BE2C (cell line): ENCODE data around the gene LDLRAD4.

ENCODE experiments used
- DNase-seq: peaks from one replicate; pipeline ENCODE4 v3.0.0-alpha.2; 2020
- H3K27me3 ChIP-seq: fragments of 250-450 bp; sonication (Bioruptor Pico); 2 replicates; pipeline ENCODE4 v1.5.1; 2020; ENCODE audit warnings: mild to moderate bottlenecking
- H3K36me3 ChIP-seq: fragments of 250-450 bp; sonication (Bioruptor Pico); 2 replicates; pipeline ENCODE4 v1.5.1; 2020; ENCODE audit warnings: mild to moderate bottlenecking
- H3K4me1 ChIP-seq: fragments of 250-450 bp; sonication (Bioruptor Pico); 2 replicates; pipeline ENCODE4 v1.5.1; 2020
- H3K4me3 ChIP-seq: 2 replicates; pipeline ENCODE4 v1.5.1; 2011; ENCODE audit warnings: low read depth, low read length
- H3K9me3 ChIP-seq: fragments of 250-450 bp; sonication (Bioruptor Pico); 2 replicates; pipeline ENCODE4 v1.5.1; 2020
- TF ChIP-seq, protein P1 (sequence below): IDR thresholded peaks from 2 replicates; pipeline ENCODE4 v1.5.1; 2012; ENCODE audit warnings: mild to moderate bottlenecking, low read depth, low read length

Gene LDLRAD4

DNA sequence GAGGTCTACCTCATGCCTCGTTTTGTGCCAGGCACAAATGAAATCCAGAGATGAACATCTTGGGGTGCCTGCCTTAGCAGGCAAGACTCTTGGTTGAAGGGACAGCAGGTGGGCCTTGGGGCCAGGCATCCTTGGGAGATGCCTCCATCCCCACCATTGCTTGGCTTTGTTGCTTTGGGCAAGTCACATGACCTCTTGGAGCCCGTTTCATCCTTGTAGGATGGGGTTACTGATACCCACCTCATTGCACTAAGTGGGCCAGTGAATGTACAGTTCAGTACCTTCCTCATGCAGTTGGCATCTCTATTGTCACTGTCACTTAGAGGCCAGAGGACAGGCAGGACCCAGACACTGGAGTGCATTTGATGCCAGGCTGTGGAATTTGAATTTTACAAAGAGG lies 195.5 kb downstream of the LDLRAD4 start:
- Histone ChIP-seq H3K4me3 (no peak overlapping the region), H3K9me3 (no peaks in the 10 kb centered on the region), H3K36me3 (no peaks in the 10 kb centered on the region), H3K4me1 (no peaks in the 10 kb centered on the region), H3K27me3 (no peaks in the 10 kb centered on the region)
- no peak for DNase-seq
- TF ChIP-seq, protein P1, sequence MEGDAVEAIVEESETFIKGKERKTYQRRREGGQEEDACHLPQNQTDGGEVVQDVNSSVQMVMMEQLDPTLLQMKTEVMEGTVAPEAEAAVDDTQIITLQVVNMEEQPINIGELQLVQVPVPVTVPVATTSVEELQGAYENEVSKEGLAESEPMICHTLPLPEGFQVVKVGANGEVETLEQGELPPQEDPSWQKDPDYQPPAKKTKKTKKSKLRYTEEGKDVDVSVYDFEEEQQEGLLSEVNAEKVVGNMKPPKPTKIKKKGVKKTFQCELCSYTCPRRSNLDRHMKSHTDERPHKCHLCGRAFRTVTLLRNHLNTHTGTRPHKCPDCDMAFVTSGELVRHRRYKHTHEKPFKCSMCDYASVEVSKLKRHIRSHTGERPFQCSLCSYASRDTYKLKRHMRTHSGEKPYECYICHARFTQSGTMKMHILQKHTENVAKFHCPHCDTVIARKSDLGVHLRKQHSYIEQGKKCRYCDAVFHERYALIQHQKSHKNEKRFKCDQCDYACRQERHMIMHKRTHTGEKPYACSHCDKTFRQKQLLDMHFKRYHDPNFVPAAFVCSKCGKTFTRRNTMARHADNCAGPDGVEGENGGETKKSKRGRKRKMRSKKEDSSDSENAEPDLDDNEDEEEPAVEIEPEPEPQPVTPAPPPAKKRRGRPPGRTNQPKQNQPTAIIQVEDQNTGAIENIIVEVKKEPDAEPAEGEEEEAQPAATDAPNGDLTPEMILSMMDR = no peak

DNA sequence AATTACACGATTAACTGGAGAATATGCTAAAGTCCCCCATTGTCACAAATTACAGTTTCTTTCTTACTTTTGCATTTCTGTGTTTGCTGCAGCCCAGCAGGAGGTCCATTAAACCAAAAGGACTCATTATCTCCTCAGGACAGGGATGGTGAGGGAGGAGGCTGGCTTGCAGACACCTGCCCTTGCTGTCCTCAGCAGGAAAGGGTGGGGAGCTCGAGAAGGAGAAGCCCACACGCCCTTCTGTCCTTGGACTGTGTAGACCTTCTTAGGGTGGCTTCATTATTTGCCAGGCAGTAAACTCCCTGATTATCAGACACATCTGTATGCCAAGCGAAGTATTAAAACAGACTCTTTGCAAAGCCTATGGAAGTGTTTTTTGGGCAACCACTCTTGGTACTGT lies 196.0 kb downstream of the LDLRAD4 start:
- H3K9me3 ChIP-seq = no peaks in the 10 kb centered on the region
- H3K36me3 ChIP-seq = no peaks in the 10 kb centered on the region
- H3K27me3 ChIP-seq = no peaks in the 10 kb centered on the region
- H3K4me1 ChIP-seq = no peaks in the 10 kb centered on the region
- no peak for DNase-seq
- TF ChIP-seq, protein P1 = no peak
- no peak overlapping the region for H3K4me3 ChIP-seq

DNA sequence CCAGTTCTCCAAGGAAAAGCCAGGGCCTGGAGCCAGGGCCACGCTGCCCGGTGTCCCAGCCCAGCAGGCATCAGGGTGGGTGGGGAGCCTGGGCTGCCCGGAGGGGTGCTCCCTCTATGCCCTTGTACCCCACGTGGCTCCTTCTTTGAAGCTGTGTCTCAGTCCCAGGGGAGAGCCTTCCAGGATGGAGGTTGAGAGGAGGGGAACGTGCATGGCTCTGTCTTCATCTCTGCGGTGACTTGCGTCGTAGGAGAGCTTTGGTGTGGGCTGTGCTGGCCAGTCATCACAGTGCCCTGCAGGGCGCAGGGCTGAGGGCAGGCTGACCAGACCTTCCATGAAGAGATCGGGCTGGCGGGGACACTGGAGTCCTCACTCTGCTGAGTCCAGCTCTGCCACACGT lies 197.2 kb downstream of the LDLRAD4 start:
- H3K4me3 ChIP-seq = no peak overlapping the region
- no peaks in the 10 kb centered on the region for H3K27me3 ChIP-seq
- H3K36me3 ChIP-seq = no peaks in the 10 kb centered on the region
- no peak for DNase-seq
- no peaks in the 10 kb centered on the region for H3K9me3 ChIP-seq
- TF ChIP-seq, protein P1 = no peak
- no peaks in the 10 kb centered on the region for H3K4me1 ChIP-seq

DNA sequence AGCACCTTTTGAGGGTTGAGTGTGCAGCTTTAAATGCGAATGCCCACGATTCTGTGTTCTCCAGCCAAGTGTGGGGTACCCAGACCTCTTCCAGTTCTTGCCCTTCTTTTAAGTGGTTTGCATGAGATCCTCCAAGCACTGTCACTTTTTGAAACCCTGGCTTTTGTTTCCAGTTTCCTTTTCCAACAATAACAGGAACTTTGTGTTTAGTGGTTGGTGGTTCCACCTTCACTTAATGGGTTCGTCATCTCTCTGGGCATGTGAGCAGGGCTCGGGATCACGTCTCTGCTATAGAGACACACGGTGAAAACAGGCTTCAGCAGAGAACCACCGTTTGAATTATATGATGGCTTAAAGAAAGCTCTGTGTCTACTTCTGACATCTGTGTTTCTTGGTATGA lies 197.6 kb downstream of the LDLRAD4 start:
- H3K36me3 ChIP-seq = no peaks in the 10 kb centered on the region
- TF ChIP-seq, protein P1 = no peak

DNA sequence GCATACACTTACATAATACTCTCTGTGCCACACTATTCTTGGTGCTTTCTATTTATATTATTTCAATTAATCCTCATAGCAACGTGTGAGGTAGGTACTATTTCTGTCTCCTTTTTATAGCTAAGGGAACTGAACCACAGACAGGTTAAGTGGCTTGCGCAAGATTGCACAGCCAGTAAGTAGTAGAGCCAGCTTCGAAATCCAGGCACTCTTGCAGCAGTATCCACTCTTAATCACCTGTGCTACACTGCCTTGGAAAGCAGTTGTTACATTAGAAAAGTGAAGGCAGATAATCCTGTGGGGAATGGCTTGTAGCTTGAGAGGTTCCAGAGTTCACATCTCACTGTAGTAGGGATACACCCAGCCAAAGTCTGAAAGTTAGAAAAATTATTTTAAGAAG lies 198.3 kb downstream of the LDLRAD4 start:
- no peak overlapping the region for H3K4me3 ChIP-seq
- no peaks in the 10 kb centered on the region for H3K27me3 ChIP-seq
- no peaks in the 10 kb centered on the region for H3K36me3 ChIP-seq
- H3K4me1 ChIP-seq = no peaks in the 10 kb centered on the region
- TF ChIP-seq, protein P1 = no peak
- no peaks in the 10 kb centered on the region for H3K9me3 ChIP-seq
- no peak for DNase-seq

More for the DNA sequence above, 197.6 kb downstream of the LDLRAD4 start:
- H3K4me1 ChIP-seq = no peaks in the 10 kb centered on the region
- H3K4me3 ChIP-seq = no peak overlapping the region
- no peak for DNase-seq
- H3K9me3 ChIP-seq = no peaks in the 10 kb centered on the region
- no peaks in the 10 kb centered on the region for H3K27me3 ChIP-seq

DNA sequence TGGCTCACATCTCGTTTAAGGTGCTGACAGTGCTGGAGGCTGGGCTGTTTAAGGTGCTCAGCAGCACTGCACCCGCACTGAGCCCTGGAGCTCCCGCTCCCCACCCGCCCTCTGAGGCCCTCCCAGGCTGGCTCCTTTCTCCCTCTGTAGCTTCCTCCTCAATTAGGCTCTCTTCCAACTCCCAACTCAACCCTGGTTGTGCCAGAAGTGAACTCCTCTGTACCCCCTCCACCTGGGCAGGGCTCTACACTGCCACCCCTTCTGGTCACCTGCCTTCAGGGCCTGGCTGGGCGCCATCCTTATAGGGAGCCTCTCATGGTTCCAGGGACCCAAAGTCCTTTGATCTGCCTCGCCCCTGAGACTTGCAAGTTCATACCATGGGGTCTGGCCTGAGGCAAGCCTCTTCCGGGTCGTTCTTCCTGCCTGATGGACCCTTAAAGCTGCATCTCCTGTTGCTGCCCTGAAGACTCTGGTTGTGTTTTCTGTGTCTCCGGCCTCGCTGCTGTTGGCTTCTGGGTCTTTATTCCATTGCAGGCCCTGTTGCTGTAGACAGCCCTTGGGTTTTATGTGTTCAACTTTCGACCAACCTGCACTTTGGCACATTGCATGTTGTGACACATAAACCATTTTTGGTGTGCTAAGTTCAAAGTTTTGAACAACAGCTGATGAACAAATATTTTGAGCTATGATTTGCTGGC lies 199.6 kb downstream of the LDLRAD4 start:
- no peaks in the 10 kb centered on the region for H3K27me3 ChIP-seq
- H3K4me1 ChIP-seq = no peaks in the 10 kb centered on the region
- H3K36me3 ChIP-seq = no peaks in the 10 kb centered on the region
- H3K4me3 ChIP-seq = no peak overlapping the region
- DNase-seq = no peak
- TF ChIP-seq, protein P1 = no peak
- H3K9me3 ChIP-seq = no peaks in the 10 kb centered on the region
